Measurements from ENCODE around the gene KBTBD4.

DNA sequence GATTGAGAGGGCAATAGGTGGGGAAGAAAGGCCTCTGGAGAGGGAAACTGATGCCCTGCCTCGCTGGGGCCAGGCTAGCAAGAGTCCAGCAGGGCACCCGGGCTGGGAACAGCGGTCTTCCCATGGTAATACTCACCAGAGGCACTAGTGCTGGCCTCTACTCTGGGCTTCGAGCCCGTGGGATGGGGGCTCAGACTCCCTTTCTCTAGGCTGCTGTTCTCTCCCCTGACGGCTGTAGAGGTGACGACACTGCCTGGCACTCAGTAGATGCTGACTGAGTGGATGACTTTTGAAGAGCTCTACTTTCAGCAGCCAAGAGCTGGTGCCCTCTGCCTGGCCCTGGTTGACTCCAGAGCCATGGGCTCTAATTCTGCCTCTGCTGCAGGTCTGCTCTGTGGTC is 16.3 kb upstream of the KBTBD4 start:
- TF ChIP-seq, protein P1, sequence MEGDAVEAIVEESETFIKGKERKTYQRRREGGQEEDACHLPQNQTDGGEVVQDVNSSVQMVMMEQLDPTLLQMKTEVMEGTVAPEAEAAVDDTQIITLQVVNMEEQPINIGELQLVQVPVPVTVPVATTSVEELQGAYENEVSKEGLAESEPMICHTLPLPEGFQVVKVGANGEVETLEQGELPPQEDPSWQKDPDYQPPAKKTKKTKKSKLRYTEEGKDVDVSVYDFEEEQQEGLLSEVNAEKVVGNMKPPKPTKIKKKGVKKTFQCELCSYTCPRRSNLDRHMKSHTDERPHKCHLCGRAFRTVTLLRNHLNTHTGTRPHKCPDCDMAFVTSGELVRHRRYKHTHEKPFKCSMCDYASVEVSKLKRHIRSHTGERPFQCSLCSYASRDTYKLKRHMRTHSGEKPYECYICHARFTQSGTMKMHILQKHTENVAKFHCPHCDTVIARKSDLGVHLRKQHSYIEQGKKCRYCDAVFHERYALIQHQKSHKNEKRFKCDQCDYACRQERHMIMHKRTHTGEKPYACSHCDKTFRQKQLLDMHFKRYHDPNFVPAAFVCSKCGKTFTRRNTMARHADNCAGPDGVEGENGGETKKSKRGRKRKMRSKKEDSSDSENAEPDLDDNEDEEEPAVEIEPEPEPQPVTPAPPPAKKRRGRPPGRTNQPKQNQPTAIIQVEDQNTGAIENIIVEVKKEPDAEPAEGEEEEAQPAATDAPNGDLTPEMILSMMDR (IDR thresholded peaks at IDR 0.05; ENCODE audit: insufficient read depth, low read length, poor library complexity, severe bottlenecking), result no peak
- no peak for TF ChIP-seq EZH2phosphoT487 (conservative IDR thresholded peaks at IDR 0.05; ENCODE audit: low read length)
